ENCODE data around the gene NMT1. TPM values are rescaled to one million over a fixed set of nuclear protein-coding genes. Genes with fewer than 3 reads are reported as not detected.

The NMT1 gene
- polyA plus RNA-seq, 1 of the 3 experiments (the other 2 are of a cell fraction), result 30.1 TPM

DNA sequence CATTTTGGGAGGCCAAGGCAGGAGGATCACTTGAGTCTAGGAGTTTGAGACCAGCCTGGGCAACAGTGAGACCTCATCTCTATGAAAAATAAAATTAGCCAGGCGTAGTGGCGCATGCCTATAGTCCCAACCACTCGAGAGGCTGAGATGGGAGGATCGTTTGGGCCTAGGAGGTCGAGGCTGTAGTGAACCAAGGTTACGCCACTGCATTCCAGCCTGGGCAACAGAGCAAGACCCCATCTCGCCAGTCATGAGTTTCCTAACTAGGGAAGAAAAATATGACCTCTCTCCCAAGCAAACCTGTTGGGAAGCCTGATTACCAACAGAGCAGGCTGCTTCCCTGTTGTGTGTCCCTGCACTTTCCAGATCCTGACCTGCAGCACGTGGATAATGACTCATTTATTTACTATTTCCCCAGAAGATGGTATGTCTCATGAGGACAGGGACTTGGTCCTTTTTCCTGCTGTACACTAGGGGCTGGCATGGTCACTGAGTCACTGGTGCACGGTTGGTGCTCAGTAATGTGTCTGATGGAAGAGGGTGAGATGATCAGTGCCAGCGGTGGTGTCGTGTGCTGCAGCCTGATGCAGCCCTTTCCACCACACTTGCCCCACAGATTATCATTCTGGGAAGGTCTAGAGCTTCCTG, 30.8 kb downstream of the NMT1 start (continued):
- TF ChIP-seq, protein P1, sequence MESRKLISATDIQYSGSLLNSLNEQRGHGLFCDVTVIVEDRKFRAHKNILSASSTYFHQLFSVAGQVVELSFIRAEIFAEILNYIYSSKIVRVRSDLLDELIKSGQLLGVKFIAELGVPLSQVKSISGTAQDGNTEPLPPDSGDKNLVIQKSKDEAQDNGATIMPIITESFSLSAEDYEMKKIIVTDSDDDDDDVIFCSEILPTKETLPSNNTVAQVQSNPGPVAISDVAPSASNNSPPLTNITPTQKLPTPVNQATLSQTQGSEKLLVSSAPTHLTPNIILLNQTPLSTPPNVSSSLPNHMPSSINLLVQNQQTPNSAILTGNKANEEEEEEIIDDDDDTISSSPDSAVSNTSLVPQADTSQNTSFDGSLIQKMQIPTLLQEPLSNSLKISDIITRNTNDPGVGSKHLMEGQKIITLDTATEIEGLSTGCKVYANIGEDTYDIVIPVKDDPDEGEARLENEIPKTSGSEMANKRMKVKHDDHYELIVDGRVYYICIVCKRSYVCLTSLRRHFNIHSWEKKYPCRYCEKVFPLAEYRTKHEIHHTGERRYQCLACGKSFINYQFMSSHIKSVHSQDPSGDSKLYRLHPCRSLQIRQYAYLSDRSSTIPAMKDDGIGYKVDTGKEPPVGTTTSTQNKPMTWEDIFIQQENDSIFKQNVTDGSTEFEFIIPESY (IDR thresholded peaks at IDR 0.05; ENCODE audit: borderline replicate concordance, low read depth), result no peak
- TF ChIP-seq ELF1 (IDR thresholded peaks at IDR 0.05), result no peak

DNA sequence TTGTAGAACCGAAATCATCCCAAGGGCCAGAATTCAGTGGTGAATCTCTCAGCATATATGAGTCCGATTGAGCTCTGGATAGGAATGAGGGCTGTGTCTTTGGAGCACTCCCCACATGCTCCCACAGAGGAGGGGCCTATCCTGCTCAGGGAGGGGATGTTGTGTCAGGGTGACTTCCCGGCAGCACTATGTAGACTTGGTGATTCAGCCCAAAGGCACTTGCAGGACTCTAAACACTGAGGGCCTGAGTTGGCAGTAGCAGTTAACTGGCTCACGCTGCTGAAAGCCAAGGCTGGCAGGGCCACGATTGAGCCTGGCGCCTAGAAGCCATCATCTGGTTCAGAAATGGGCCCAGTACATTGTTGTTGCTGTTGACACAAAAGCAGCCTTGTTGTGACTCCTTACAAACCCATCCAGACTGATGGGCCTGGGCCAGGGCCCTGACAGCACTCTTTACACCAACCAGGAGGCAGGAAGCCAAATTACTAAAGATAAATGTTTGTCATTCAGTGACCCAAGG, 31.9 kb downstream of the NMT1 start:
- peaks cover 33 to 62% of the 10 kb centered on the region in 2 experiments for H3K36me3 ChIP-seq (replicated peaks in 1 of 2; ENCODE audit: control insufficient read depth in 1 of 2, insufficient read depth in 2 of 2, low read length in 1 of 2)

More for the DNA sequence above, 31.9 kb downstream of the NMT1 start:
- no peak for DNase-seq
- no peaks in the 10 kb centered on the region for H3K9me3 ChIP-seq
- ChIA-PET POLR2A (no interaction called here), CTCF (interaction anchor here (1.9 to 14.8 kb wide), 2 partner anchors 39 to 71 kb away, joined by 4 to 194 read pairs; partner anchors contain the start of genes ACBD4 and PLCD3)
- no peaks in the 10 kb centered on the region for H4K20me1 ChIP-seq (ENCODE audit: insufficient read depth)
- peak overlapping the region; percentile 83 to 97 for H3K27ac ChIP-seq (ENCODE audit: low read depth in 2 of 2, low read length in 1 of 2)
- peaks cover 35% of the 10 kb centered on the region for H3F3A ChIP-seq (replicated peaks; ENCODE audit: insufficient read depth)
- TF ChIP-seq, protein P2, sequence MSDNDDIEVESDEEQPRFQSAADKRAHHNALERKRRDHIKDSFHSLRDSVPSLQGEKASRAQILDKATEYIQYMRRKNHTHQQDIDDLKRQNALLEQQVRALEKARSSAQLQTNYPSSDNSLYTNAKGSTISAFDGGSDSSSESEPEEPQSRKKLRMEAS (IDR thresholded peaks at IDR 0.05; ENCODE audit: low read depth), result peak; percentile 90
- TF ChIP-seq, protein P3, sequence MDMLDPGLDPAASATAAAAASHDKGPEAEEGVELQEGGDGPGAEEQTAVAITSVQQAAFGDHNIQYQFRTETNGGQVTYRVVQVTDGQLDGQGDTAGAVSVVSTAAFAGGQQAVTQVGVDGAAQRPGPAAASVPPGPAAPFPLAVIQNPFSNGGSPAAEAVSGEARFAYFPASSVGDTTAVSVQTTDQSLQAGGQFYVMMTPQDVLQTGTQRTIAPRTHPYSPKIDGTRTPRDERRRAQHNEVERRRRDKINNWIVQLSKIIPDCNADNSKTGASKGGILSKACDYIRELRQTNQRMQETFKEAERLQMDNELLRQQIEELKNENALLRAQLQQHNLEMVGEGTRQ (IDR thresholded peaks at IDR 0.05; ENCODE audit: borderline replicate concordance, low read depth, low read length), result no peak
- TF ChIP-seq GATA2 (CRISPR knock-in tag; IDR thresholded peaks at IDR 0.05) (no peak), SIN3A (IDR thresholded peaks at IDR 0.05; ENCODE audit: borderline replicate concordance, low read depth, low read length) (peak; percentile 80; the same call in 1 of the 2 replicates), EP300 (IDR thresholded peaks at IDR 0.05; ENCODE audit: borderline replicate concordance in 1 of 2, low read depth in 1 of 2, low read length in 1 of 2) (0 out of 4 replicates have a peak, but pooled peaks of 1 of the 2 experiments have one; percentile 31), MEF2A (IDR thresholded peaks at IDR 0.05; ENCODE audit: borderline replicate concordance, low read depth) (no peak), FOSL2 (IDR thresholded peaks at IDR 0.05; ENCODE audit: borderline replicate concordance, low read depth) (peak; percentile 95), RXRA (IDR thresholded peaks at IDR 0.05; ENCODE audit: borderline replicate concordance, low read depth) (no peak), NFIC (IDR thresholded peaks at IDR 0.05; ENCODE audit: borderline replicate concordance) (peak; percentile 80), TAF1 (IDR thresholded peaks at IDR 0.05; ENCODE audit: borderline replicate concordance, low read depth, low read length) (peak; percentile 70; the same call in 1 of the 2 replicates), TEAD4 (IDR thresholded peaks at IDR 0.05; ENCODE audit: borderline replicate concordance, insufficient read depth) (no peak), JUND (IDR thresholded peaks at IDR 0.05) (peak; percentile 91), EZH2phosphoT487 (IDR thresholded peaks at IDR 0.05; ENCODE audit: borderline replicate concordance, low read depth) (no peak), POLR2AphosphoS5 (IDR thresholded peaks at IDR 0.05; ENCODE audit: low read depth, low read length) (peak; percentile 76), ELF1 (IDR thresholded peaks at IDR 0.05) (no peak), TCF12 (IDR thresholded peaks at IDR 0.05) (peak; percentile 70)
- TF ChIP-seq, protein P4, sequence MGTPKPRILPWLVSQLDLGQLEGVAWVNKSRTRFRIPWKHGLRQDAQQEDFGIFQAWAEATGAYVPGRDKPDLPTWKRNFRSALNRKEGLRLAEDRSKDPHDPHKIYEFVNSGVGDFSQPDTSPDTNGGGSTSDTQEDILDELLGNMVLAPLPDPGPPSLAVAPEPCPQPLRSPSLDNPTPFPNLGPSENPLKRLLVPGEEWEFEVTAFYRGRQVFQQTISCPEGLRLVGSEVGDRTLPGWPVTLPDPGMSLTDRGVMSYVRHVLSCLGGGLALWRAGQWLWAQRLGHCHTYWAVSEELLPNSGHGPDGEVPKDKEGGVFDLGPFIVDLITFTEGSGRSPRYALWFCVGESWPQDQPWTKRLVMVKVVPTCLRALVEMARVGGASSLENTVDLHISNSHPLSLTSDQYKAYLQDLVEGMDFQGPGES (IDR thresholded peaks at IDR 0.05; ENCODE audit: low read depth, low read length), result no peak
- TF ChIP-seq, protein P5, sequence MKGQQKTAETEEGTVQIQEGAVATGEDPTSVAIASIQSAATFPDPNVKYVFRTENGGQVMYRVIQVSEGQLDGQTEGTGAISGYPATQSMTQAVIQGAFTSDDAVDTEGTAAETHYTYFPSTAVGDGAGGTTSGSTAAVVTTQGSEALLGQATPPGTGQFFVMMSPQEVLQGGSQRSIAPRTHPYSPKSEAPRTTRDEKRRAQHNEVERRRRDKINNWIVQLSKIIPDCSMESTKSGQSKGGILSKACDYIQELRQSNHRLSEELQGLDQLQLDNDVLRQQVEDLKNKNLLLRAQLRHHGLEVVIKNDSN (IDR thresholded peaks at IDR 0.05; ENCODE audit: borderline replicate concordance, low read depth), result peak; percentile 64; the same call in 1 of the 2 replicates
- TF ChIP-seq, protein P6, sequence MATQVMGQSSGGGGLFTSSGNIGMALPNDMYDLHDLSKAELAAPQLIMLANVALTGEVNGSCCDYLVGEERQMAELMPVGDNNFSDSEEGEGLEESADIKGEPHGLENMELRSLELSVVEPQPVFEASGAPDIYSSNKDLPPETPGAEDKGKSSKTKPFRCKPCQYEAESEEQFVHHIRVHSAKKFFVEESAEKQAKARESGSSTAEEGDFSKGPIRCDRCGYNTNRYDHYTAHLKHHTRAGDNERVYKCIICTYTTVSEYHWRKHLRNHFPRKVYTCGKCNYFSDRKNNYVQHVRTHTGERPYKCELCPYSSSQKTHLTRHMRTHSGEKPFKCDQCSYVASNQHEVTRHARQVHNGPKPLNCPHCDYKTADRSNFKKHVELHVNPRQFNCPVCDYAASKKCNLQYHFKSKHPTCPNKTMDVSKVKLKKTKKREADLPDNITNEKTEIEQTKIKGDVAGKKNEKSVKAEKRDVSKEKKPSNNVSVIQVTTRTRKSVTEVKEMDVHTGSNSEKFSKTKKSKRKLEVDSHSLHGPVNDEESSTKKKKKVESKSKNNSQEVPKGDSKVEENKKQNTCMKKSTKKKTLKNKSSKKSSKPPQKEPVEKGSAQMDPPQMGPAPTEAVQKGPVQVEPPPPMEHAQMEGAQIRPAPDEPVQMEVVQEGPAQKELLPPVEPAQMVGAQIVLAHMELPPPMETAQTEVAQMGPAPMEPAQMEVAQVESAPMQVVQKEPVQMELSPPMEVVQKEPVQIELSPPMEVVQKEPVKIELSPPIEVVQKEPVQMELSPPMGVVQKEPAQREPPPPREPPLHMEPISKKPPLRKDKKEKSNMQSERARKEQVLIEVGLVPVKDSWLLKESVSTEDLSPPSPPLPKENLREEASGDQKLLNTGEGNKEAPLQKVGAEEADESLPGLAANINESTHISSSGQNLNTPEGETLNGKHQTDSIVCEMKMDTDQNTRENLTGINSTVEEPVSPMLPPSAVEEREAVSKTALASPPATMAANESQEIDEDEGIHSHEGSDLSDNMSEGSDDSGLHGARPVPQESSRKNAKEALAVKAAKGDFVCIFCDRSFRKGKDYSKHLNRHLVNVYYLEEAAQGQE (IDR thresholded peaks at IDR 0.05; ENCODE audit: low read depth, low read length), result 0 out of 2 replicates have a peak, but pooled peaks have one; percentile 23
- peaks cover 45% of the 10 kb centered on the region for H3K79me2 ChIP-seq (ENCODE audit: insufficient read depth)
- no peak overlapping the region for H3K4me3 ChIP-seq (ENCODE audit: low read depth in 2 of 2, low read length in 1 of 2)
- no peaks in the 10 kb centered on the region for H3K27me3 ChIP-seq (ENCODE audit: insufficient read depth)
- peak overlapping the region; percentile 77 for H3K9ac ChIP-seq
- peak overlapping the region; percentile 66; the same call in 1 of the 2 replicates for H3K4me2 ChIP-seq
- H3K4me1 ChIP-seq (ENCODE audit: control insufficient read depth in 1 of 2, insufficient read depth in 2 of 2, low read depth in 1 of 2, low read length in 1 of 2), result peaks cover 0 to 11% of the 10 kb centered on the region in 2 experiments; a peak in 3 of 4 replicates
- H2AFZ ChIP-seq (ENCODE audit: low read depth), result no peak overlapping the region
- no peaks in the 10 kb centered on the region for H3K9me2 ChIP-seq
- WGBS (ENCODE audit: low lambda C conversion rate), result 2% methylated on average over 4 of the region's 6 CpGs

Measured in SK-N-SH (cell line).